Activated B cell treated with CpG ODN at 0.5 μM for 24 hours (primary cell): ENCODE results near the gene LRRC4B. TPM values are rescaled to one million over a fixed set of nuclear protein-coding genes. Genes with fewer than 3 reads are reported as not detected.

ENCODE experiments used
- ATAC-seq: fragments of 200-7000 bp; cut with Tn5 transposase; one replicate; pipeline ENCODE4 v1.10.0; 2021; ENCODE audit warnings: low read depth, mild to moderate bottlenecking, moderate library complexity
- CTCF ChIA-PET: fragments of 350-600 bp; sonication (Branson Sonifier 250); formaldehyde crosslinking; loops from one replicate; lab custom pipeline; 2021; ENCODE audit warnings: antibody characterized with exemption; lab: Charles Lee
- POLR2A ChIA-PET: fragments of 350-600 bp; sonication (Branson Sonifier 250); formaldehyde crosslinking; loops from one replicate; lab custom pipeline; 2021; ENCODE audit warnings: antibody characterized with exemption; lab: Charles Lee
- DNase-seq: peaks from one replicate; pipeline ENCODE4 v3.0.0; 2022
- H3K27ac Mint-ChIP-seq: one replicate; pipeline ENCODE4 v1.8.0; 2020; ENCODE audit warnings: mixed read lengths
- H3K27me3 Mint-ChIP-seq: one replicate; pipeline ENCODE4 v1.8.0; 2021; ENCODE audit warnings: mixed read lengths
- H3K36me3 Mint-ChIP-seq: one replicate; pipeline ENCODE4 v1.8.0; 2021; ENCODE audit warnings: low read depth, mixed read lengths
- H3K4me1 Mint-ChIP-seq: one replicate; pipeline ENCODE4 v1.8.0; 2021; ENCODE audit warnings: mixed read lengths
- H3K4me3 Mint-ChIP-seq: one replicate; pipeline ENCODE4 v1.8.0; 2020; ENCODE audit warnings: mild to moderate bottlenecking, mixed read lengths
- H3K9me3 Mint-ChIP-seq: one replicate; pipeline ENCODE4 v1.8.0; 2020; ENCODE audit warnings: mixed read lengths
- CTCF ChIP-seq: fragments of 200-600 bp; IDR thresholded peaks from one replicate; pipeline ENCODE4 v1.8.0; 2022; ENCODE audit warnings: antibody characterized with exemption, mild to moderate bottlenecking
- intact Hi-C: fragments of 100-400 bp; cut with micrococcal nuclease; formaldehyde crosslinking; loops from one replicate; pipeline ENCODE4 v1.15.1; 2024
- total RNA-seq: library from RNA; stranded (reverse); gene quantifications from 2 replicates; pipeline ENCODE4 v1.2.3, GENCODE V29; 2022

LRRC4B gene
- total RNA-seq, 1 donor from 2014 or later = not detected

- Mint-ChIP-seq H3K4me1 (peaks cover 13% of the 10 kb centered on the region), H3K36me3 (peaks cover 3% of the 10 kb centered on the region), H3K4me3 (no peak overlapping the region), H3K9me3 (no peaks in the 10 kb centered on the region), H3K27ac (no peak overlapping the region), H3K27me3 (peaks cover 5% of the 10 kb centered on the region)
- DNase-seq = no peak
- intact Hi-C loops = no loop called here
- ChIA-PET POLR2A (no interaction called here), CTCF (no interaction called here)
- TF ChIP-seq CTCF = no peak
- ATAC-seq = no peak
These were observed 53.1 kb downstream of the LRRC4B start for GRCh38 chr19:50515168-50515561.

GRCh38 chr19:50514346-50515167 lies 53.7 kb downstream of the LRRC4B start:
- Mint-ChIP-seq H3K9me3 (no peaks in the 10 kb centered on the region), H3K27ac (no peak overlapping the region), H3K4me1 (peaks cover 13% of the 10 kb centered on the region), H3K36me3 (peaks cover 3% of the 10 kb centered on the region), H3K27me3 (peaks cover 5% of the 10 kb centered on the region), H3K4me3 (no peak overlapping the region)
- intact Hi-C loops = no loop called here
- POLR2A ChIA-PET = no interaction called here
- CTCF ChIA-PET = no interaction called here
- DNase-seq (no peak), ATAC-seq (no peak)
- TF ChIP-seq CTCF = no peak

GRCh38 chr19:50513746-50514345 lies 54.4 kb downstream of the LRRC4B start, which contains the start of gene ASPDH:
Gene ASPDH (minus strand): TSS chr19:50513913. CDS start chr19:50513823, 90 bp downstream.
- no peak for DNase-seq
- no peak within 1 kb of the TSS for H3K4me3 Mint-ChIP-seq
- H3K9me3 Mint-ChIP-seq = no peaks in the 10 kb centered on the region
- H3K27me3 Mint-ChIP-seq = peaks cover 5% of the 10 kb centered on the region
- ATAC-seq = no peak
- TF ChIP-seq CTCF = no peak
- H3K27ac Mint-ChIP-seq = no peak within 1 kb of the TSS
- peaks cover 5% of the 10 kb centered on the region for H3K36me3 Mint-ChIP-seq
- intact Hi-C loops = no loop called here
- H3K4me1 Mint-ChIP-seq = peaks cover 13% of the 10 kb centered on the region
- CTCF ChIA-PET = no interaction called here
- POLR2A ChIA-PET = no interaction called here

- Mint-ChIP-seq H3K4me3 (no peak overlapping the region), H3K4me1 (peaks cover 13% of the 10 kb centered on the region), H3K36me3 (peaks cover 5% of the 10 kb centered on the region), H3K27ac (no peak overlapping the region), H3K27me3 (peaks cover 5% of the 10 kb centered on the region), H3K9me3 (no peaks in the 10 kb centered on the region)
- ChIA-PET CTCF (no interaction called here), POLR2A (no interaction called here)
- ATAC-seq = no peak
- DNase-seq = no peak
- intact Hi-C loops = no loop called here
- no peak for TF ChIP-seq CTCF
These were observed 55.1 kb downstream of the LRRC4B start for GRCh38 chr19:50512999-50513745.
